Stimulated activated CD8-positive, alpha-beta memory T cell treated with anti-CD3 and anti-CD28 coated beads, Interleukin-4, amount 100 ng/mL, for 4 hours (primary cell): ENCODE results near the gene STRADA.
A peak's percentile ranks its signal among the peaks of the same experiment; 100 is the strongest.

ENCODE experiments used
- DNase-seq, 2 donors: peaks; one replicate each; pipeline ENCODE4 v3.0.0-alpha.2; 2020; ENCODE audit warnings: low read depth in 2 of 2, low spot score in 1 of 2

The STRADA gene

GRCh38 chr17:63741408-63742173 lies at the start of gene STRADA:
Gene STRADA, minus strand, starts transcription at chr17:63741799. Its CDS starts 13,430 bp downstream, at chr17:63728369.
- peak; percentile 95 to 98 for DNase-seq

DNA sequence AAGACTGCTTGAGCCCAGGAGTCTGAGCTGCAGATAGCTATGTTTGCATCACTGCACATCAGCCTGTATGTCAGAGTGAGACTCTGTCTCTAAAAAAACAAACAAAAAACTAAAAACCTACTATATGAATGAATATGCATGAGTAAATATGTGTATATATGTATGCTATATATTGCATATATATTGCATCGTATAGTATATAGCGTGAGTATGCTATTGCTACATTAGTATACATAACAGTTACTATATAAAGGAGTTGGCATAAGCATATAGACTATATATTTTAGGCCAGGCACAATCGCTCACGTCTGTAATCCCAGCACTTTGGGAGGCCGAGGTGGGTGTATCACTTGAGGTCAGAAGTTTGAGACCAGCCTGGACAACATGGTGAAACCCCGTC lies 48.5 kb upstream of the STRADA start:
- no peak for DNase-seq

DNA sequence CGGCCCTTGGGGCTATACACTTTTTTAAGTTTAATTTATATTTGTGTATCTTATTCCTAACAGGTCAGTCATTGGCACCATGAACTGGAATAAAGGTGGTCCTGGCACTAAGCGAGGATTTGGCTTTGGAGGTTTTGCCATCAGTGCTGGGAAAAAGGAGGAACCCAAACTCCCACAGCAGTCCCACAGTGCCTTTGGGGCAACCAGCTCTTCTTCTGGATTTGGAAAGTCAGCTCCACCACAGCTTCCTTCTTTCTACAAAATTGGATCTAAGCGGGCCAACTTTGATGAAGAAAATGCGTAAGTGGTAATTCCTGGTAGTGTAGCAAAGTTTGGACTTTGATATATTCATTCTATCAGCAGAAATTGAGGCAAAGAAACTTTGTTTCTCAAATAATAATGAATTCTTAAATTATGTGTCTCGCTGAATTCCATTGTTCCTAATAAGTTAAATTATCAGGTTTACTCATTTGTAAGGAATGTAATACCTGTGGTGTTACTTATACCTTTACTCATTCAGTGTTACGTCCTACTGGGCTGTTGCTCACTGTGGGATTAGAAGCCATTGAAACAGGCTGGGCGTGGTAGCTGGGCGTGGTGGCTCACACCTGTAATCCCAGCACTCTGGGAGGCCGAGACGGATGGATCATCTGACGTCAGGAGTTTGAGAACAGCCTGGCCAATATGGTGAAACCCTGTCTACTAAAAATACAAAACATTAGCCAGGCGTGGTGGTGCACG lies 45.5 kb upstream of the STRADA start:
- DNase-seq: no peak

GRCh38 chr17:63786117-63786516 lies 44.5 kb upstream of the STRADA start:
- no peak for DNase-seq

GRCh38 chr17:63785556-63785955 lies 44.0 kb upstream of the STRADA start:
- no peak for DNase-seq

GRCh38 chr17:63783522-63783921 lies 41.9 kb upstream of the STRADA start:
- DNase-seq: no peak

DNA sequence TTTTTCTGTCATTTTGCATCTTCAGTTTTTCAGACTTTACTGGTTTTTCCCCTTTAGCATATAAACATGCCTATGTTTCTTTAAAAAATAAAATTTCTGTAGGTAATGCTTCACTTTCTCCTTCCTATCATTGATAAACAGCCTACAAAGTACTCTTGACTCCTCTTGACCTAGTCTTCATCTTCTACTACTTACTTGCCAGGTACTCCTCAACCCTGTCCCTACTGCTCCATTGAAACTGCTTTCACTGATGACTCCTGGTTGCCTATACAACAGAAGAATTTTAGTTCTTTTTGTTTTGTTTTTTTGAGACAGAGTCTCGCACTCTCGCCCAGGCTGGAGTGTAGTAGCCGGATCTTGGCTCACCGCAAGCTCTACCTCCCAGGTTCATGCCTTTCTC lies 39.3 kb upstream of the STRADA start:
- no peak for DNase-seq

DNA sequence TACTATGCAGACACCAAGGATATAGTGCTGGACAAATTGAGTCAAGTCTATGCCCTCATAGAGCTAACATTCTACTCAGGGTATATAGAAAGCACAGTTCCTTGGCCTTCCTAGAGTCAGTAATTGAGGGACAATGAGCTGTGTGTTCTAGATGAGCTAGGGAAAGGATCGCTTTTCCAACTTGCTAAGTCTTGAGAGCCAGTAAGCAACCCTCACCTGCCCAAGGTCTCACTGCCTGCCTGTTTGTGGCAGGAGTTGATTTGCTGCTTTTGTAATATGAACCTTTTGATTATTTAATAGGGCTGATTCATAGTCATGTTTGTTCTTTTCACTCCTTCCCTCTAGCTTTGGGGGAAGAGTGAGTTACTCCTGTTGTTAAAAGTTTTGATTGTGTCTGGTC lies 38.9 kb upstream of the STRADA start:
- no peak for DNase-seq

DNA sequence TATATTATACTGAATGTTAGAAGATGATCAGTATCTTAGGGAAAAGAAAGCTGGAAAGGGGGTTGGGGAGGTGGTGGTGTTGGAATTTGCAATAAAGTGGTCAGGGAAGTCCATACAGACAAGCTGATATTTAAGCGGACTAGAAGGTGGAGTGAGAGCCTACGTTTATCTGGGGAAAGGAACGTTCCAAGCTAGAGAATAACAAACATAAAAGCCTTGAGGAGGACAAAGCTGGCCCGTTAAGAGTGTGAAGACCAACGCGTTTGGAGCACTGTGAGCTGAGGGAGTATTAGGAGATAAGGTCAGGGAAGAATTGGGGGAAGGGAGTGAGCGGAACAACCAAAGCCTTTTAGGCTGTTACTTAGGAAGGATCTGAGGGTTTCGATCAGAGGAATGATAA lies 33.8 kb upstream of the STRADA start:
- no peak for DNase-seq

GRCh38 chr17:63774969-63775265 lies 33.3 kb upstream of the STRADA start:
- DNase-seq: no peak

DNA sequence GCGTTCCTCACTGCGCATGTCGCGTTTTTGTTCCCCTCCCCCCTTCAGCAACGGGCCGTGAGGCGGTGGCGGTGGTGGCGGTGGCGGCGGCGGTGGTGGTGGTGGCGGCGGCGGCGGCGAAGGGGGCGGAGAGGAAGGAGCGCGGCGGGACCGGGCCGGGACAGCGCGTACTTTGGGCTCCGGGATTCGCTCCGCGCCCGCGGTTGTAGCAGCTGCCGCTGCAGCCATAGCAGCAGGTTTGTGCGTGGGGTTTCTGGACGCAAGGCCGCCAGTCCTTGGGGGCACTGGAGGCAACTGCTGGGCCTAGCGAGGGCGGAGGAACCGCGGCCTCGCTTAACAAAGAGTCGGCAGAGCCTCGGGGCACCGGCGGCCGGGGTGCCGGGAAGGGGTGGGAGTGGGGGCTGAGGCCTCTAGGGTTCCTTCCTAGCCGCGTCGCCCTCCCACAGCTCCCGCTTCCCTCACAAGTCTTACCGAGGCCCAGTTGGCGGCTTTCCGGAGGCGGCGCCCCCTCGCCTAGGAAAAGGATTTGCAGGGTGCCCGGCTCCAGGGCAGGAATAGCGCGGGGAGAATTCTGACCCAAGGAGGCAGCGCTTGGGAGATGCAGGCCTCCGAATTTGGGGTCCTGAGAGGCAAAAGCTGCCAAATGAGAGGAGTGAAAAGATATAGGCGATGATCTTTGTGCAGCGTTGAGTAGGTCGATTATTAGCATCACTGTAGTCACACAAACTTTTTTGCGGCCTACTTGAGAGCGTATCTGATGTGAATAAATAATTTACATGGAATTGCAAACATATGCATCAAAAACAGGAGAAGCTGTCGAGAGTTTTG lies 32.8 kb upstream of the STRADA start, which contains the start of gene DDX42:
DDX42 (plus strand) TSS at position 30 of the 828 bp plus-strand sequence. CDS start 12,880 bp downstream, outside the sequence.
- peak; percentile 7 to 78 for DNase-seq

DNA sequence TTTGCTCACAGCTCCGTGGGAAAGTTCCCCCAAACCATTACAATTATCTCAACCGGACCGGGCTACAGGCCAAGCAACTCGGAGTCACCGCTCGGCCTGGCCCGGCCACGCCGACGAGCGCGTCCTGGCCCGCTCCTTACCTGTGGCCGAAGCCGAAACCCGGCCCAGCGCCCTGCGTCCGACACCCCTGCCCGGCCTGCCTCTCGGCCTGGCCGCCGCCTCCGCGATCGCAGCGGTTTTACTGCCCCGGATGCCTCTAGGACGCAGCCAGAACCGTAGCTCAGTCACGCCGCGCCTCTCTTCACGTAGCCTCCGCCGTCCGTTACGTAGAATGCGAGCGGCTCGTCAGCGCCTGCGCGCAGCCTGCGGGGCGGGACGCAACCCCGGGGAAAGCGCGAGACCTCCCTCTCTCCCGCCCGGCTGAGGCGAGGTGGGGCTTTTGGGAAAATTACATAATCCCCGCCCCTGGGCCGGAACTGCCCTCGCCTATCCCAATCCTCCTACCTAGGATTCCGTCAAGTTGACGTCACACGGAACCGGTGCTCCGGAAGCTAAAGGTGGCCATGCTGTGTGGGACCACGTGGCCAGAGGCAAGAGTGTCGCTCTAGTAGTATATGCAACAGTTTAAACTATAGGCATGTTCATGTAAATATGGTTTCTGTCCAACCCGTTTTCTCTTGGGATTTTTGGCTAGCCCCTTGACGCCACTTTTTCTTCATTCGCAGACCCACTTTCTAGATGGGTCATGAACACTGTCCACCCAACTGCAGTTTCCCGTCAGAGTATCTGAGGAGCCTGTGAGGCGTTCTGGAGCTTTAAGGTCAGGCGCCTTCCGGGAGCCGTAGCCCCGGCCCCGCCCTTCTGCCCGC lies 31.9 kb upstream of the STRADA start, which contains the start of gene CCDC47:
CCDC47 (minus strand) TSS at position 326 of the 869 bp plus-strand sequence. CDS start 7,422 bp downstream, outside the sequence.
- DNase-seq: peak; percentile 93 to 98

GRCh38 chr17:63772801-63773271 lies 31.2 kb upstream of the STRADA start:
- no peak for DNase-seq

DNA sequence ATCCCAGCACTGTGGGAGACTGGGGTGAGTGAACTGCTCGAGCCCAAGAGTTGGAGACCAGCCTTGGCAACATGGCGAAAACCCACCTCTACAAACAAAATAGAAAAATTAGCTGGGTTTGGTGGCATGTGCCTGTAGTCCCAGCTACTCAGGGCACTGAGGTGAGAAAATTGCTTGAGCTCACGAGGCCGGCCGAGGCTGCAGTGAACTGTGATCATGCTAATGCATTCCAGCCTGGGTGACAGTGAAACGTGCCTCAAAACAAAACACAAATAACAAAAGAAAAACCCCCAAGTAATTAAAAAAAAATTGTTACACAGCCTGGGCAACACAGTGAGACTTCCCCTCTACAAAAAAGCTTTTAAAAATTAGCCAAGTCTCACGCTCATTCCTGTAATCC lies 26.8 kb upstream of the STRADA start:
- no peak for DNase-seq

DNA sequence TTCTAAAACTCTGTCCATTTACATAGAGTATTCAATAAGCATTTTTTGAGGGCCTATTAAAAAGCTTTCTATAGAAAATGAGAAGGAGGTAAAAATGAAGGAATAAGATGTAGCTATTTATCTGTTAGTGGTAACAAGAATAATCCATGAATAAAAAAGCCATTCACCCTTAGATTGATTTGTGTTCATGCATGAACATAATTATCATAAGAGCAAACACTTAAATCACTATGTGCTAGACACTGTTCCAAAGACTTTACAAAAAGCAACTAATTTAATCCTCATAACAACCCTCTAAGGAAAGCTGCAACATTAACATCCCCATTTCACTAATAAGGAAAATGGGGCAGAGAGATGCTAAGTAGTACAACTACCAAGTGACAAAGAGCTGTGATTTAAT lies 25.2 kb upstream of the STRADA start:
- DNase-seq: no peak

DNA sequence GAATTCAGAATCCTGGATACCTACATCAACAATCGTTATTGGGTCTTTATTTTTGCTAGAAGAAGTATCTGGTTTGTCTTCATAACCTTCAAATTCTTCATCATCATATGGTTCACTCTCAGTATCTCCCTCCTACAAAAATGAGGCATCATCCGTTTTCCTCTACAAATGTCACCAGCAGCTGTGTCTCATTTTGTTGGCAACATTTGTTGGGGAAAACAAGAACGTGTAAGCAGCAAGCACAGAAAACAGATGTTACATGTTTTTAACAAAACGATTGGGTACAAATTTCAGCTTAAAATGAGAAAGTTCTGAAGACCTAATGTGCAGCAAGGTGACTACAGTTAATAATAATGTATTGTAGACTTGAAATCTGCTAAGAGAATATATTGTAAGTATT lies 23.1 kb upstream of the STRADA start:
- no peak for DNase-seq

GRCh38 chr17:63762161-63763078 lies 20.8 kb upstream of the STRADA start:
- no peak for DNase-seq

- DNase-seq: no peak
These were observed 19.4 kb upstream of the STRADA start for GRCh38 chr17:63760771-63761539.

GRCh38 chr17:63758428-63758827 lies 16.8 kb upstream of the STRADA start:
- DNase-seq: no peak
